Tibial nerve (tissue), 3 donors: ENCODE results near the gene OPN5.

Experiments
- CTCF ChIP-seq, 5 experiments: fragments of 200-600 bp in 3 of 5; fragments of 450-650 bp in 2 of 5; sonication (generic) in 3 of 5; IDR thresholded peaks; one replicate each; pipeline ENCODE4 v1.5.1; 2016 to 2019; ENCODE audit warnings: antibody characterized with exemption in 5 of 5, mild to moderate bottlenecking in 3 of 5, moderate library complexity in 2 of 5
- POLR2A ChIP-seq, 2 donors: fragments of 450-650 bp; IDR thresholded peaks; one replicate each; pipeline ENCODE4 v1.6.1; 2017; ENCODE audit warnings: antibody characterized with exemption in 2 of 2, mild to moderate bottlenecking in 2 of 2, moderate library complexity in 2 of 2

DNA sequence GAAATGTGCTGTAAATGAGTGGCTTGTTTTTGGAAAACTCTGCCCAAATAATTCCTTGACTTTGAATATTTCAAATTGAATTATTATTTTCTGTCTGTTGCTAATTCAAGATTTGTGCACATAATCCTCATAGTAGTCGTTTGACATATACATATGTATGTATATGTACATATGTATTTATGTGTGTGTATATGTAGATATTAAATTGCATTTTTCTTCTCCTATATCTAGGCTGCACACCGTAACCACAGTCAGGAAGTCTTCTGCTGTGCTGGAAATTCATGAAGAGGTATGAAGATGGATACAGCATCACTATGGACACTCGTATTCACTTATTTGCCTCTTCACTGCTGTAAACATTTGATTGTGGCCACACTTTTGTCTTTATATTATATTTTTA is 29.6 kb downstream of the OPN5 start:
- TF ChIP-seq CTCF (IDR thresholded peaks at IDR 0.05): no peak
- no peak for TF ChIP-seq POLR2A (IDR thresholded peaks at IDR 0.05)
